GM12801 (cell line): ENCODE measurements around the gene KLHDC3.

Experiments used
- TF ChIP-seq, protein P1 (sequence below): IDR thresholded peaks from one replicate; pipeline ENCODE4 v1.5.1; 2011; ENCODE audit warnings: control low read depth; ENCODE audit not compliant: insufficient read length; ENCODE audit errors: extremely low read depth

KLHDC3 gene

DNA sequence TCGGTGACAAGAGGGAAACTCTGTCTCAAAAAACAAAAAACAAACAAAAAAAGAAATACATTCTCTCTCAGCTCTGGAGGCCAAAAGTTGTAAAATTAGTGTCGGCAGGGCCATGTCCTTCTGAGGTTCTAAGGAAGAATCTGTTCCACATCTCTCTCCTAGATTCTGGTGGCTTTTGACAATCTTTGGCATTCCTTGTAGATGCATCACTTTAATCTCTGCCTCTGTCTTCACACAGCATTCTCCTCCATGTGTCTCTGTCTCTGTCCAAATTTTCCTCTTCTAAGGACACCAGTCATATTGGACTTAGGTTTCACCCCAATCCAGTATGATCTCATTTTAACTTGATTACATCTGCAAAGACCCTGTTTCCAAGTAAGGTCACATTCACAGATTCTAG, 20.6 kb upstream of the KLHDC3 start:
- TF ChIP-seq, protein P1, sequence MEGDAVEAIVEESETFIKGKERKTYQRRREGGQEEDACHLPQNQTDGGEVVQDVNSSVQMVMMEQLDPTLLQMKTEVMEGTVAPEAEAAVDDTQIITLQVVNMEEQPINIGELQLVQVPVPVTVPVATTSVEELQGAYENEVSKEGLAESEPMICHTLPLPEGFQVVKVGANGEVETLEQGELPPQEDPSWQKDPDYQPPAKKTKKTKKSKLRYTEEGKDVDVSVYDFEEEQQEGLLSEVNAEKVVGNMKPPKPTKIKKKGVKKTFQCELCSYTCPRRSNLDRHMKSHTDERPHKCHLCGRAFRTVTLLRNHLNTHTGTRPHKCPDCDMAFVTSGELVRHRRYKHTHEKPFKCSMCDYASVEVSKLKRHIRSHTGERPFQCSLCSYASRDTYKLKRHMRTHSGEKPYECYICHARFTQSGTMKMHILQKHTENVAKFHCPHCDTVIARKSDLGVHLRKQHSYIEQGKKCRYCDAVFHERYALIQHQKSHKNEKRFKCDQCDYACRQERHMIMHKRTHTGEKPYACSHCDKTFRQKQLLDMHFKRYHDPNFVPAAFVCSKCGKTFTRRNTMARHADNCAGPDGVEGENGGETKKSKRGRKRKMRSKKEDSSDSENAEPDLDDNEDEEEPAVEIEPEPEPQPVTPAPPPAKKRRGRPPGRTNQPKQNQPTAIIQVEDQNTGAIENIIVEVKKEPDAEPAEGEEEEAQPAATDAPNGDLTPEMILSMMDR = no peak

DNA sequence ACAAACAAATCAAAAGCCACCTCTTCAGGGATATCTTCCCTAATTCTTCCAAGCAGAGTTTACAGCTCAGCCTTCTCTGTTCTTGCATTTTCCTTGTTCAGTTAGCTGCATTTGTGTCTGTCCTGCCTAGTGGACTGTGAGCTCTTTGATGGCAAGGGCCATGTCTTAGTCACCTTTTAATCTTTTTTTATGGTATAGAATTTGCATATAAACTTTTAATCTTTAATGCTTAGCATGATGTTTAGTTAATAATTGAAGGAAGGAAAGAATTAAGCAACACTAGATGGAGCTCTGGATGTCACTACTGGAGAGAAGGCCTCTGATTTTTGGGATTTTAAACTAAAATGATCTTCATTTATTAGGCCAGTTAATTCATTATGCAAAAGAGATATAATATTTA, 17.5 kb upstream of the KLHDC3 start:
- TF ChIP-seq, protein P1 = no peak

DNA sequence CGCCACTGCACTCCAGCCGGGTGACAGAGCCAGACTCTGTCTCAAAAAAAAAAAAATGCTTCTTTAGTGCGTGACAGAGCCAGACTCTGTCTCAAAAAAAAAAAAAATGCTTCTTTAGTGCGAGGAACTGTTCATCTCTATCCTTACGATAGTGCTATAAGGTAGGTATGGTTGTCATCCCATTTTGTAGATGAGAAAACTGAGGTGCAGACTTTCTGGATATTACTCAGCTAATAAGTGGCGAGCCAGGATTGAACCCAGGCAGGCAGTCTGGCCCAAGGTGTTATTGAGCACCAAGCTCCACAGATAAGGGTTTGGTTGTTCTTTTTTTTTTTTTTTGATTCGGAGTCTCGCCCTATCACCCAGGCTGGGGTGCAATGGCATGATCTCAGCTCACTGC, 12.2 kb upstream of the KLHDC3 start:
- TF ChIP-seq, protein P1 = no peak

DNA sequence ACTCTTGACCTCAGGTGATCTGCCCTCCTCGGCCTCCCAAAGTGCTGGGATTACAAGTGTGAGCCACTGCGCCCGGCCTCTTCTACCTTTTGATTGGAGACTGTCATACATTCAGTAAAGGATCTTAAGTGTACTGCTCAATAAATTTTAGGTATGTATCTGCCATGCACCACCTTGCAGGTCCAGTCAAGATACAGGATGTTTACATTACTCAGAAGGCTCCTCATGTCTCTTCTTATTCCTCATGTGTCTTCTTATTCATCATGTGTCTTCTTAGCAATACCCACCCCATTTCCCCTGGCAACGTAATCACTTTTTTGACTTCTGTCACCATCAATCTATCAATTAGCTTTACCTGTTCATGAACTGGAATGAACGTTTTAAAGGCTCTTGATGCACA, 8.2 kb upstream of the KLHDC3 start:
- TF ChIP-seq, protein P1 = no peak

DNA sequence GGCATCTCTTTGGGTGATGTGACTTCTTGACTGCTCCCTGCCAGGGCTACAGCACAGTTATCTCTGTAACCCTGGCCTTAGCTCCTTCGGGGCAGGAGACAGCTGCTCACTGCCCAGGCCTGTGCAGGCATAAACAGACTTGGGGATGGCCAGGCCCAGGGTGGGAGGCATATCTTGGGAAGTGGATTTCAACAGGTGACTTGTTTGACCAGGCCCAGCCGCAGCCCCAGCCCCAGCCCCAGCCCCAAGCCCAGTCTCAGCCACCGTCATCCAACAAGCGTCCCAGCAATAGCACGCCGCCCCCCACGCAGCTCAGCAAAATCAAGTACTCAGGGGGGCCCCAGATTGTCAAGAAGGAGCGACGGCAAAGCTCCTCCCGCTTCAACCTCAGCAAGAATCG, 7.8 kb upstream of the KLHDC3 start:
- TF ChIP-seq, protein P1 = no peak

DNA sequence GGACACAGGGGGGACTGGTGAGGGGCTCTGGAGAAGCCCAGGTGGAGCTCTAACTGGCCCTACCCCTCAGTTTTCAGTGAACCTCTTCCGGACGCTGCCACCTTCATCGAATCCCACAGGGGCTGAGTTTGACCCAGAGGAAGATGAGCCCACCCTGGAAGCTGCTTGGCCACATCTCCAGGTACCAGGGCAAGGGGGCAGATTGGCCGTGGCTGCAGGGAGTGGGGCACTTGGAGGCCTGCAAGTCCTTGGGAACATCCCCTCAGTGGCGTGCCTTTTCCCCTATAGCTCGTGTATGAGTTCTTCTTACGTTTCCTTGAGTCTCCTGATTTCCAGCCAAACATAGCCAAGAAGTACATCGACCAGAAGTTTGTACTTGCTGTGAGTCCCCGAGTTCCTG, 6.9 kb upstream of the KLHDC3 start:
- TF ChIP-seq, protein P1 = no peak

DNA sequence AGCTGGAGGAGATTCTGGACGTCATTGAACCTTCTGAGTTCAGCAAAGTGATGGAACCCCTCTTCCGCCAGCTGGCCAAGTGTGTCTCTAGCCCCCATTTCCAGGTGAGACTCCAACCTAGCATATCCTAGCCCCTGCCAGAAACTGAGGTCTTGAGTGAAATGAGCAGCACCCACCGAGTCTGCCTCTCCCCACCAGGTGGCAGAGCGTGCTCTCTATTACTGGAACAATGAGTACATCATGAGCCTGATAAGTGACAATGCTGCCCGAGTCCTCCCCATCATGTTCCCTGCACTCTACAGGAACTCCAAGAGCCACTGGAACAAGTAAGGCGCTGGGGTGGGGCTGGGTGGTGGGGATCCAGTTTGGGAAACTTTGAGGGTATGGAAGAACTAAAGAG, 4.9 kb upstream of the KLHDC3 start:
- TF ChIP-seq, protein P1 = no peak

DNA sequence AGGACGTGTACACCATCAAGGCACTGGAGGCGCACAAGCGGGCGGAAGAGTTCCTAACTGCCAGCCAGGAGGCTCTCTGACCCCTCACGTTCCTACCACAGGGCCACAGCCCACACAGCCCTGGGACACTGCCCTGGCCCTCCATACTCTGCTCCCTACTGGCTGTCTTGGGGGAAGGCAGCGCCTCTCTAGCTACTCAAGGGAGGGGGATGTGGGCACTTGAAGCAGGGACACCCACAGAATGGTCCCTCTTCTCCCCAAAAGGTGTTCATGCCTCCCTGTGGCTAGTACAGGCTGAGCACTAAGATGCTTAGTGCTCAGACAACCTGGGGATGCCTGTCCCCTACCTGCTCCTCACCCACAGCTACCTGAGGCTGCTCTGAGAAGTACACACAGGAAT, 2.8 kb upstream of the KLHDC3 start:
- TF ChIP-seq, protein P1 = no peak
